ENCODE measurements around the gene MCC.

- TF ChIP-seq, protein P1, sequence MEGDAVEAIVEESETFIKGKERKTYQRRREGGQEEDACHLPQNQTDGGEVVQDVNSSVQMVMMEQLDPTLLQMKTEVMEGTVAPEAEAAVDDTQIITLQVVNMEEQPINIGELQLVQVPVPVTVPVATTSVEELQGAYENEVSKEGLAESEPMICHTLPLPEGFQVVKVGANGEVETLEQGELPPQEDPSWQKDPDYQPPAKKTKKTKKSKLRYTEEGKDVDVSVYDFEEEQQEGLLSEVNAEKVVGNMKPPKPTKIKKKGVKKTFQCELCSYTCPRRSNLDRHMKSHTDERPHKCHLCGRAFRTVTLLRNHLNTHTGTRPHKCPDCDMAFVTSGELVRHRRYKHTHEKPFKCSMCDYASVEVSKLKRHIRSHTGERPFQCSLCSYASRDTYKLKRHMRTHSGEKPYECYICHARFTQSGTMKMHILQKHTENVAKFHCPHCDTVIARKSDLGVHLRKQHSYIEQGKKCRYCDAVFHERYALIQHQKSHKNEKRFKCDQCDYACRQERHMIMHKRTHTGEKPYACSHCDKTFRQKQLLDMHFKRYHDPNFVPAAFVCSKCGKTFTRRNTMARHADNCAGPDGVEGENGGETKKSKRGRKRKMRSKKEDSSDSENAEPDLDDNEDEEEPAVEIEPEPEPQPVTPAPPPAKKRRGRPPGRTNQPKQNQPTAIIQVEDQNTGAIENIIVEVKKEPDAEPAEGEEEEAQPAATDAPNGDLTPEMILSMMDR (IDR thresholded peaks at IDR 0.05) = no peak
- TF ChIP-seq EZH2 (IDR thresholded peaks at IDR 0.05) (no peak), EZH2phosphoT487 (IDR thresholded peaks at IDR 0.05) (no peak)
These were observed 221.9 kb downstream of the MCC start for GRCh38 chr5:113266227-113266912.
